Activated CD8-positive, alpha-beta memory T cell treated with anti-CD3 and anti-CD28 coated beads for 24 hours (primary cell): ENCODE measurements around the gene DNAJC16.

Source experiments
- DNase-seq: peaks from one replicate; pipeline ENCODE4 v3.0.0-alpha.2; 2020

DNAJC16 gene

GRCh38 chr1:15541231-15541792, 14.7 kb downstream of the DNAJC16 start:
- DNase-seq, result no peak

GRCh38 chr1:15542388-15543250, 16.0 kb downstream of the DNAJC16 start:
- no peak for DNase-seq

GRCh38 chr1:15543251-15543588, 16.6 kb downstream of the DNAJC16 start:
- DNase-seq, result no peak

GRCh38 chr1:15543589-15544568, 17.2 kb downstream of the DNAJC16 start:
- DNase-seq, result no peak

- no peak for DNase-seq
Measured at GRCh38 chr1:15546641-15547040, 20.0 kb downstream of the DNAJC16 start.

GRCh38 chr1:15550573-15550972, 23.9 kb downstream of the DNAJC16 start:
- DNase-seq, result no peak

GRCh38 chr1:15557008-15557407, 30.4 kb downstream of the DNAJC16 start:
- no peak for DNase-seq

GRCh38 chr1:15557594-15557993, 30.9 kb downstream of the DNAJC16 start:
- DNase-seq, result no peak

- DNase-seq, result no peak
Measured at GRCh38 chr1:15558516-15558915, 31.9 kb downstream of the DNAJC16 start.

- DNase-seq, result no peak
Measured at GRCh38 chr1:15559189-15559810, 32.7 kb downstream of the DNAJC16 start.

GRCh38 chr1:15568387-15569073, 41.9 kb downstream of the DNAJC16 start:
- no peak for DNase-seq

- no peak for DNase-seq
Measured at GRCh38 chr1:15570861-15571260, 44.2 kb downstream of the DNAJC16 start.

- DNase-seq, result no peak
Measured at GRCh38 chr1:15571266-15571665, 44.6 kb downstream of the DNAJC16 start.

- no peak for DNase-seq
Measured at GRCh38 chr1:15573477-15573876, 46.8 kb downstream of the DNAJC16 start.

- no peak for DNase-seq
Measured at GRCh38 chr1:15574741-15575140, 48.1 kb downstream of the DNAJC16 start.

GRCh38 chr1:15575549-15576150, 49.0 kb downstream of the DNAJC16 start:
- DNase-seq, result no peak

GRCh38 chr1:15577691-15578090, 51.0 kb downstream of the DNAJC16 start:
- DNase-seq, result no peak

GRCh38 chr1:15578921-15579682, 52.5 kb downstream of the DNAJC16 start:
- peak; percentile 66 for DNase-seq

- no peak for DNase-seq
Measured at GRCh38 chr1:15579683-15580047, 53.0 kb downstream of the DNAJC16 start.

GRCh38 chr1:15583016-15583706, 56.5 kb downstream of the DNAJC16 start:
- DNase-seq, result no peak
